NCI-H446 treated with DMSO at 0.1 percent for 48 hours (cell line): ENCODE data around the gene UTP15.

Experiments used
- DNase-seq: peaks from one replicate; lab custom pipeline; 2025; lab: John Stamatoyannopoulos, UW

The UTP15 gene, protein sequence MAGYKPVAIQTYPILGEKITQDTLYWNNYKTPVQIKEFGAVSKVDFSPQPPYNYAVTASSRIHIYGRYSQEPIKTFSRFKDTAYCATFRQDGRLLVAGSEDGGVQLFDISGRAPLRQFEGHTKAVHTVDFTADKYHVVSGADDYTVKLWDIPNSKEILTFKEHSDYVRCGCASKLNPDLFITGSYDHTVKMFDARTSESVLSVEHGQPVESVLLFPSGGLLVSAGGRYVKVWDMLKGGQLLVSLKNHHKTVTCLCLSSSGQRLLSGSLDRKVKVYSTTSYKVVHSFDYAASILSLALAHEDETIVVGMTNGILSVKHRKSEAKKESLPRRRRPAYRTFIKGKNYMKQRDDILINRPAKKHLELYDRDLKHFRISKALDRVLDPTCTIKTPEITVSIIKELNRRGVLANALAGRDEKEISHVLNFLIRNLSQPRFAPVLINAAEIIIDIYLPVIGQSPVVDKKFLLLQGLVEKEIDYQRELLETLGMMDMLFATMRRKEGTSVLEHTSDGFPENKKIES

GRCh38 chr5:73565139-73565968, at the start of gene UTP15, which contains the start of gene ANKRA2:
TSS of gene UTP15 (plus strand) at chr5:73565743. CDS start at chr5:73567345, 1,602 bp downstream.
TSS of gene ANKRA2 (minus strand) at chr5:73565639. CDS start at chr5:73562881, 2,758 bp downstream.
- DNase-seq = peak; percentile 90

GRCh38 chr5:73519531-73520283, 45.8 kb upstream of the UTP15 start:
- DNase-seq = peak; percentile 54

DNA sequence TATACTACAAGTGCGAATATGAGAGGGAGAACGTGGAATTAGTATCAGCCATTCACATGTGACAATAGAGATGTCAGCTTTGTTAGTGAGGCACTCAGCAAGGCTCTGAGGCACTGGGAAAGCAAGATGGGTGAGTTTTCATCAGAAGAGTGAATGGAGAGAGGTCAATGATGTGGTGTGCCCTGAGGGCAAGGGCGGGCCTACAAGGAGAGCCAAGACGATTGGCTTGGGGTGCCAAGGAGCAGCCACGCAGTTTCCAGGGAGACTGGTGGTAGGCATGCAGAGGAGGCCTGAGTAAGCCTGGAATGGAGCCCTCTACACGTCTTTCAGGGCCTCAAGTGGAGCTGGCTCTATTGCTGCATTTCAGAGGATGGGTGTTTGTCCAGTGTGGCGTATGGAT, 42.6 kb upstream of the UTP15 start:
- no peak for DNase-seq

DNA sequence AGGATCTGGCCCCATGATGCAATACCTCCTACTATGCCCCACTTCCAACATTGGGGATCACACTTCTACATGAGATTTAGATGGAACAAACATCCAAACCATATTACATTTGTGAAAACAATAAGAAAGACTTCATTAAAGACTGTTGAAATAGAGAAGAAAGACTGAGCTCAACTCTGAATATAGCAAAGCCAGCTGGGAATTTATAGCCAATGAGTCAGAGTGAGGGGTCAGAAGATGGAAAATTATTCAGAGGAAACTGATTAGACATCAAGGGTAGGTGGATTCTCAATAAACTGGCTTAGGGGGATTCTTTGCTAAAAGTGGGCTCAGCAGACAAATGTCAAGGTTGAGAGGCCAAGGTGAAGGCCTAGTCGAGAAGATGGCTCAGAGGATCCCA, 41.7 kb upstream of the UTP15 start:
- no peak for DNase-seq

DNA sequence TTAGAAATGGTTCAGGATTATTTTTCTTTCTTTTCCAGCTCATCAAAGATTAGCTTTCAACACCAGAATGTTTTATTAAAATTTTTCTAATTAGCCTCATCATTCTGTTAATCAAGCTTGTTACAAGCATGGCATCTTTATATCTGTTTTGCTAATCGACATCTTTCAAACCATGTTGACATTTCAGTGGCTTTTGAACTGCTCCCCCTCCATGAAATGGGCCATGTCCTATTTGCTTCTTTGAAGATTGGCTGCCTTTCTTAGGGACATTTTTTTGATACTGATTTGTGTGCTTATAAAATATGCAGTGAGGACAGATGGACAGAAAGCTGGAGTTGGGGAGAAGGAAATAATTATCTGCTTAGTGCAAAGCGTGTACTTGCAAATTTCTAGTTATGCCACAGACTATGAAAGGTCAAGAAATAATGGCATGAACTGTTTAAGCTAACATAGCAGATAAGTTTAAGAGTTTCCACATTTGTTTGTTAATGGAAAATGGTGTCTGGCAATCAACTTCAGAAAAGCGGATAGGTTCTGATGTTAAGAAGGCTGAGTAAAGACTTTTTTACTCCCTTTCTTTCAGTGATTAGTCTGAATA, 39.8 kb upstream of the UTP15 start:
- DNase-seq = no peak

DNA sequence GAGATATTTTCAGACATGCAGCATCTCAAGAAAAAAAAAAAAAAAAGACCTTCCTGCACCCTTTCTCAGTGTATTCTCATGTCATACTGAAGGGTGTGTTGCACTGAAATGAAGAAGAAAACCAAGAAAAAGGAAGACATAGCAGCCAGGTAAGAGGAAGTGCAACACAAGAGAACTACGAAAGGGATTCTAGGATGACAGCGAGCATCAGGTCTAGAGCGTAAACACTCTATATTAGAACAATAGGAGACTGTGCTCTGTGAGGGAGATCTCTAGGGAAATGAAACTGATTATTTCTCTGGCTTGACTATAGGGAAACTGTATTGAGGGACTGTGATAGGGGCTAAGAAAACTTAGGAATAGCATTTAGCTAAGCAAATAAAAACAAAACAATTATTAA, 37.3 kb upstream of the UTP15 start:
- no peak for DNase-seq

DNA sequence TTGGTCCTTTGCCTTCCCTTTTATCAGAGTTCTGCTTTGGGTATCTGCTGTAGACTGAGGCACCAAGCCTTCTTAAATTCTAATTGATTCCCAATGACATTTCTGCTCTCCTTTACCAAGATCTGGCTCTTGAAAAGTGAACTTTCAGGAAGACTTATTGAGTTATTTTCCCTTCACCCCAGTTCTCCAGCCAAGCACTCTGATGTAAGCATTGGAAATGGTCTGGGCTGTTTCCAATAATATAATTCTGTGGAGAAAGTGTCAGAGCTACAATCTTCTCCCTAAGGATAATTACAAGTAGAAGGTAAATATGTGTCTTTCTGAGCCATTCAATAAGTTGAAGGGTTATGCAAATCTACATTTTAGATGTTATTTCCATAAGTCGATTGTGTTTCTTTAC, 36.5 kb upstream of the UTP15 start:
- DNase-seq = no peak

GRCh38 chr5:73531356-73531755, 34.2 kb upstream of the UTP15 start:
- no peak for DNase-seq

- DNase-seq = no peak
Measured at GRCh38 chr5:73532195-73532594, 33.3 kb upstream of the UTP15 start.

DNA sequence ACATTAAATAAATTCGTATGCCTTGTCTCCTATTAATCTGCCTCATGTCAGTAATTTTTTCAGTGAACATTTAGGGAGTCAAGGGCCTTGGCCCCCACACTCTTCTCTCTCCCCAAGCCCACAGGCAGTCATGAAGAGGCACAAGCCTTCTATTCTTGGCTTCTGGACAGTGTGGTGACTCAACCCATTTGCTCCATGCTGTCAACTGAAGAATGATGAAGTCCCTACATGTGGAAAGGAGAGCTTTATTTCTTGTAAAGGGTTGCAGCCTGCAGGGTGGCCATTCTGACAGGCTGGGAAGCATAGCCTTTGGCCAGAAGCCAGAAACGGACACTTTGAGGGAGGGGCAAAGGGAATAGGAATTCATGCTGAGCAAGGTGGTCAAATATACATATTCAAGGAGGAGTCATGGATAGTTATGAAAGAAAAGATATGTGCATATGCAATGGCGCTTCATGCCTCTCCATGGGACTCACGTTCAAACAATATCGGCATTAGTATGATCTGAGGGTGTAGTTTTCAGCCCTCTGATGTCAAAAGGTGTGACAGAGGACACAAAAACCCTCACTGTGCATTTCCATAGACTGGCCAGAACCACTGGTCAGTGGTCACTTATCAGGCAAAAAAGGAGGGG, 31.4 kb upstream of the UTP15 start:
- DNase-seq = no peak

DNA sequence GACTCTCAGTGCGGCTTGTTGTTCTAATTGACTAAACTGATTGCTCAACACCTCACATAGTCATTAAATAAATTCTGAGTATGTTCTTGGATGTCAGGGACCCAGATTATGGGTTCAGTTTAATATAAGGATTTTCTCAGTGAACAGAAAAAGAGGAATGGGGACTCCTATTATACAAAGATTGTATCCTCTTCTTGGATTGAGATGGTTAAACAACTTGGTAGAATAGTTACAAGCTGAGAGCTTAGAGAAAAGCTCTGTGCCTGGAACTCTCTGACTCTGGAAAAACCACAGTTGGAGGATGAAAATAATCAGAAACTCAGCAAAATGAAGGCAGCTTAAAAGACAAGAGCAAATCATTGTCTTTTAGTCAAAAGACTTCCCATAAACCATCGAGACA, 30.6 kb upstream of the UTP15 start:
- no peak for DNase-seq

DNA sequence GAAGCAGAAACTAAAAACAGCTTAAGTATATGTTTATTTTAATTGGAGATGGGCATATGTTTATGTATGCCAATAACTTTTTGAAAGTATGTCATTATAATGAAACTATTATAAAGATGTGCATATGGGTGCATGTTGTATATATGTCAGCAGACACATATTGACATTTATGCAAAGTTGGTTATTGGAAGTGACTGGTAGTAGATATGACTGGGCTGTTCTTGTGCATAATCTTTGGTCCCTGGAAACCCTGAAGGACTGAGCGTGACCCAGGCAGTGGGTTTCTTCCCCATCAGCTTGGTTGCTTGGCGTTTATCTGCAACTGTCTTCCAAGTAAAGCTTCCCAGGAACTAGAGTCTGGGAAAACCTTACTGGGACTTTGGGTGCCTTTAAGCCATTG, 25.8 kb upstream of the UTP15 start:
- DNase-seq = no peak

GRCh38 chr5:73540192-73540591, 25.4 kb upstream of the UTP15 start:
- DNase-seq = no peak

DNA sequence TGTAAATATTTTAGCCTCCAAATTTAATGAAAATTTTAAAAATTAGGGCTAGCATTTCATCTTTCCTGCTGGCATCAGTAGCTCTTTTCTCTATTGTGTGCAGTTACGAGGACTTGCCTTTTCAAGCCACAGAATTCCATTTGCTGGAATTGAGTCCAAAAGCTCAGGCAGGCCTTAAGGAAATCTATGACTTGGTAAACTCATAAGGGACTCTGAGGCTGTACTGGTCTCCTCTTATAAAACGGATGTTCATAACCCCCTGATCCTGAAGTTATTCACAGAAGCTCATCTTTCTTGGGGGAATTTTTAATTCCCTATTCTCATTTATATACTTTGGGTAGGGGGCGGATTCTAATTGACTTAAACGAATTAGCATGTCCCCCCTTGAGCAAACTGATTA, 23.5 kb upstream of the UTP15 start:
- DNase-seq = no peak

- no peak for DNase-seq
Measured at GRCh38 chr5:73544429-73545402, 20.8 kb upstream of the UTP15 start.

DNA sequence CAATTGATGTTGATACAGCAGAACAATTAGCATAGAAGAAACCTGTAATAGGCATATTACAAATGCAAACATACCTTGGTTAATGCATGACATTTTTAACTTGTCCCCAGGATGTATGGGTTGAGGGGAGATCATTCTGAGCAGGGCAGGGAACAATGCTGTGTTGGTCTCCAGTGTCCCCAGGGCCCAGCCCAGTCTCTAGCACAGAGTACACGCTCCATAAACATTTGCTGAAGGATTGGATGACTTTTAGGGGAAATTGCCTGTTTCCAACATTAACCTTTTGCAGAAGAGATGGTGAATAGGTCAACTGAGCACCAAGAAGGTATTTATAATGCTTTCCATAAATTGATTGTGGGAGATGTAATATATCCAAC, 20.2 kb upstream of the UTP15 start:
- DNase-seq = no peak

- DNase-seq = no peak
Measured at GRCh38 chr5:73550016-73550415, 15.5 kb upstream of the UTP15 start.

GRCh38 chr5:73552642-73553041, 12.9 kb upstream of the UTP15 start:
- DNase-seq = no peak

GRCh38 chr5:73558950-73559349, 6.6 kb upstream of the UTP15 start:
- no peak for DNase-seq

- DNase-seq = no peak
Measured at GRCh38 chr5:73564018-73564417, 1.5 kb upstream of the UTP15 start.
